HG03060 (cell line): ENCODE results near the gene ORMDL3.
"Not testable (repeated sequence)": the region's sequence is repeated elsewhere in the genome, so short reads cannot be mapped to it uniquely, and the experiment has no call there.

Source experiments
- ATAC-seq: cut with Tn5 transposase; IDR thresholded peaks from one replicate; pipeline ENCODE4 v1.9.1; 2021; ENCODE audit warnings: low read depth, moderate number of reproducible peaks; ENCODE audit not compliant: unreplicated experiment

The ORMDL3 gene

GRCh38 chr17:39925282-39926134, 1.9 kb downstream of the ORMDL3 start:
- ATAC-seq: no peak

GRCh38 chr17:39924691-39925055, 2.7 kb downstream of the ORMDL3 start:
- ATAC-seq: no peak

- ATAC-seq: no peak
Observed at GRCh38 chr17:39923836-39924690, 3.3 kb downstream of the ORMDL3 start.

GRCh38 chr17:39923230-39923629, 4.2 kb downstream of the ORMDL3 start:
- no peak for ATAC-seq

- no peak for ATAC-seq
Observed at GRCh38 chr17:39922006-39922405, 5.4 kb downstream of the ORMDL3 start.

GRCh38 chr17:39921323-39921722, 6.1 kb downstream of the ORMDL3 start:
- ATAC-seq: no peak

GRCh38 chr17:39920218-39921210, 6.9 kb downstream of the ORMDL3 start:
- ATAC-seq: no peak

GRCh38 chr17:39919087-39919683, 8.2 kb downstream of the ORMDL3 start:
- ATAC-seq: no peak

GRCh38 chr17:39916918-39917317, 10.5 kb downstream of the ORMDL3 start:
- ATAC-seq: no peak

- no peak for ATAC-seq
Observed at GRCh38 chr17:39915559-39915958, 11.8 kb downstream of the ORMDL3 start.

- no peak for ATAC-seq
Observed at GRCh38 chr17:39913989-39914388, 13.4 kb downstream of the ORMDL3 start.

- no peak for ATAC-seq
Observed at GRCh38 chr17:39908789-39909352, 18.5 kb downstream of the ORMDL3 start.

GRCh38 chr17:39904990-39905288, 22.5 kb downstream of the ORMDL3 start:
- ATAC-seq: no peak

- no peak for ATAC-seq
Observed at GRCh38 chr17:39903158-39903884, 24.1 kb downstream of the ORMDL3 start.

GRCh38 chr17:39902027-39902426, 25.4 kb downstream of the ORMDL3 start:
- ATAC-seq: not testable (repeated sequence)

GRCh38 chr17:39899215-39899614, 28.2 kb downstream of the ORMDL3 start:
- ATAC-seq: no peak

GRCh38 chr17:39898088-39898487, 29.3 kb downstream of the ORMDL3 start:
- no peak for ATAC-seq

GRCh38 chr17:39894681-39895376, 32.6 kb downstream of the ORMDL3 start:
- ATAC-seq: no peak

- no peak for ATAC-seq
Observed at GRCh38 chr17:39889200-39889599, 38.2 kb downstream of the ORMDL3 start.
